T47D (cell line): ENCODE results near the gene HRH3.

Source experiments
- DNase-seq, 2 experiments: peaks; one replicate each; pipeline versions ENCODE4 v3.0.0 to v3.0.0-alpha.2; 2011 to 2012; ENCODE audit warnings: low read depth in 1 of 2, low spot score in 1 of 2
- JUND ChIP-seq: IDR thresholded peaks from 2 replicates; pipeline ENCODE4 v1.6.1; 2012; ENCODE audit warnings: low read depth
- in situ Hi-C: cut with HindIII; loops from 2 replicates; pipeline ENCODE4 v1.10.0; 2016; ENCODE audit warnings: low sequenced_read_pairs, low pct_unique_long_range_greater_than_20kb

Gene HRH3

DNA sequence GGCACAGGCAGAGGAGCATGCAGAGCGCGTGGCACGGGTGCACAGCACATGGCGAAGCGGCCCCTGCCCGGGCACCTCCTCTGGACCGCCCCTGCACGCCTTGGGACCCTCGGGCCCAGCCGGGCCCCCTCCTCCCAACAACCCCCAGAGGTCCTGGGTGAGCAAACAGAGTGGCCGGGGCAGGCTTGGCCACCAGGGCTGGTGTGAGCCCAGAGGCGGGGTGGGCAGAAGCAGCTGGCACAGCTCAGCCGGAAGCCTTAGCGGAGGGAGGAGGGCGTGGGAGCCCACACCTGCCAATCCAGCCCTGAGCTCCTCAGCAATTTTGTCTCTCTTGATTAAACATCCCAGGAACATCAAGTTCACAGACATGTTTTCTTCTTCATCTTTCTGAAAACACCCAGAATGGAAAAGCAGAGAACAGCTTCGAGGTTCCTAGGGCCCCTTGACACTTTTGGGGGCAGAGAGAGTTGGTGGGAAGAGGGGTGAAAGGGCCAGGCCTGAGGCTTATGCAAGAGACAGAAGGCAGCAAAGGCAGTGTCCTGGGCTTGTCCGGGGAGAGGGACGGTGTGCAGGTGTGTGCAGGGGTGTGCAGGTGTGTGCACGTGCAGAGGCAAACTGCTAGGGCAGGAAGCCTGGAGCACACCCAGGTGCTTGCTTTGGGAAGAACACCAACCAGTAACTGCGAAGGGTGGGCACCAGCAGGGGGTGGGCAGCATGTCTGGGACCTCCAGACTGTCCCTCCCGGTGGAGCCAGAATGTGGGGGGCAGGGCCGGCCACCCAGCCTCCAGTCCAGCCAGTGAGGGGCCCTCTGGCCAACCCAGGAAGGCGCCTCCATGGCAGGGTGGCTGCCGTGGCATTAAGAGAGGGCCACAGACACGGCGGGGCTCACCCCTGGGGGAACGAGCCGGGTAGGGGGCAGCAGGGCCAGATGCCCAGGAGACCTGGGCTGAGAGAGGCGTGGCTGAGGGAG is 4.8 kb downstream of the HRH3 start:
- in situ Hi-C loops: no loop called here
- TF ChIP-seq JUND: no peak
- no peak for DNase-seq

DNA sequence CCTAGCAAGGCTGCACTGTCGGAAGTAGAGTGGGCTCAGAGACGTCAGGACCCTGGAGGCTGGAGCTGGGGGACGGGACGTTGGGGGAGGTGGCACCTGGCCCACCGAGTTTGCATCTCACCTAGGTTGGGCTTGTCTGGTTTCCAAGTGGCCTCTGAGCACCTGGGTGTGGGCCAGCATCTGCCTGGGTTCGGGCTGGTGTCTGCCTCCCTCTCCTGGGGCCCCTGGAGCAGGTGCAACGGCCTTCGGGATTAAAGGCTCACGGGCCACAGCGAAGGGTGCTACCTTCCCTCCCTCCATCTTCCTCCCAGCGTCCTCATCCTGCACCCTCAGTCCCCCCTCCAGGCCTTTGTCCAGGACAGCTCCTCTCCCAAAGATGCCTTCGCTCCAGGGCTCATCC is 6.0 kb downstream of the HRH3 start:
- peak in 1 of 2 experiments; percentile 32 for DNase-seq
- no peak for TF ChIP-seq JUND
- in situ Hi-C loops: no loop called here

DNA sequence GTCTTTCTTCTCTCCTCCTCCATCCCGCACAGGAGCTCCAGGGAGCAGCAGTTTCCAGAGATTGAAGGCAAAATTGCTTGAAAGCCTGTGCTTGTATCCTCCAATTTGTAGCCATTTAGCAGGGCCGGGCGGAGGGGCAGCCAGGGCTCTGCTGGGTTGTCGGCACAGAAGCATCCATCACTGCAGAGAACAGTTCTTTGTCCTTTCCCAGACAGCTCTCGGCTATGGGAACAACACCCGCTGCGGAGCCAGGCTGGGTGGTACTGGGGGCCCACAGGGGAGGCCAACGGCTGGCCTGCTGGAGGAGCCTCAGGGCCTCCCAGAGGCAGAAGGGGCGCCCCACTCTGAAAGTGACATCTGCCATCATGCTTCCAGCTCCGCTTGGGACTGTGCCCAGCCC is 7.8 kb downstream of the HRH3 start:
- DNase-seq: no peak
- no peak for TF ChIP-seq JUND
- in situ Hi-C loops: no loop called here

DNA sequence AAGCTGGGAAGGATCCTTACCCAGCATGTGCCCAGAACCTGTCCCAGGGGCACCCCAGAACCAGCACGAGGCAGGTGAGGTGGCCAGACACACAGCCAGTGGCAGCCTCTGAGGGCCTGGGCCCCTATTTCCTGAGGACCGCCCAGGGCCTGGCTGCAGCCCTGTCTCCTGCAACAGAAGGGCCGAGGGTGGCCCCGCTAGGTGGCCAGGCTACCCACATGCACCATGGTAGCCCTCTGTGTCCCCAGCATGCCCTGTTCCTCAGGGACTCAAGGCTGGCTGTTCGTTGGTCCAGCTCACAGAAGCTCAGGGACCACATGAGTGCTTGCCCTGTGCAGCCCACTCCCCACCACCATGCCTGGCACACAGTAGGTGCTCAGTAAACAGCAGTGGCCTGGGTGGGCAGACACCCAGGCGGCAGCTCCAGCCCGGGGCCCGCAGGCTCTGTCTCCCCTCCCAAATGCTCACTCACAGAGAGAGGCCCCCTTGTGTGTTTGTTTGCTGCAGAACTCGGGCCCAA is 8.2 kb downstream of the HRH3 start:
- in situ Hi-C loops: no loop called here
- no peak for TF ChIP-seq JUND
- DNase-seq: no peak

DNA sequence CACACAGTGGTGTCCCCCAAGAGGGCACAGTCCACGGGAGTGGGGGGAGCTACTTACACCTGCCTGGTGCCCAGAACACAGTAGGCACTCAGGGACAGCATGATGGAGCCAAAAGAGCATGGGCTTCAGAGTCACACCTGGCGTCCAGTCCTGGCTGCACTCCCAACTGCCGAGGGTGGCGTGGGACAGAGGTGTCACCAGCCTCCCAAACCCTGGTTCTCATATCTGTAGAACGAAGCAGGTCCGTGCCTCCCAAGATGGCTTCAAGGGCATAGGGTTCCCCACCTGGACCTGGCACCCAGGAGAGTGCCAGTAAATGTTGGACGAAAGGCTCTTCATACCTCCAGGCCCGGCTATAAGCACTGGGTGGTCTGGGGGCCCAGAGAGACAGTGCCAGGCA is 8.9 kb downstream of the HRH3 start:
- DNase-seq: no peak
- TF ChIP-seq JUND: no peak
- in situ Hi-C loops: no loop called here

DNA sequence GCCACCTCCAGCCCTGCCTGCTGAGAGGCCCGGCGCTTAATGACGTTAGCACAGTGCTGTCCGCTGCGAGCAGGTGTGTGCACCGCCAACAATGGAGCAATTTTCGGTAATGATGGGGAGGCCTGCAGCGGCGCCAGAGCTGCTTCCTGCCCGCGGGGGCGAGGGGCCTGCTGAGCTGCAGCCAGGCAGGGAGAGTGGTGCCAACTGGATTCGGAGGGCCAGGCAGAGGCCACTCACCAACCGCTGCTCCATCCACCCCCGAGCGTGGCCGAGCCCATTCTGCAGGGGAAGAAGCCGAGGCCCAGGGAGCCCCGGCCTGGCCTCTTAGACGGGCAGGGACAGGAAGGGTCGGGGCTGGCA is 9.6 kb downstream of the HRH3 start:
- no peak for TF ChIP-seq JUND
- DNase-seq: no peak
- in situ Hi-C loops: no loop called here

DNA sequence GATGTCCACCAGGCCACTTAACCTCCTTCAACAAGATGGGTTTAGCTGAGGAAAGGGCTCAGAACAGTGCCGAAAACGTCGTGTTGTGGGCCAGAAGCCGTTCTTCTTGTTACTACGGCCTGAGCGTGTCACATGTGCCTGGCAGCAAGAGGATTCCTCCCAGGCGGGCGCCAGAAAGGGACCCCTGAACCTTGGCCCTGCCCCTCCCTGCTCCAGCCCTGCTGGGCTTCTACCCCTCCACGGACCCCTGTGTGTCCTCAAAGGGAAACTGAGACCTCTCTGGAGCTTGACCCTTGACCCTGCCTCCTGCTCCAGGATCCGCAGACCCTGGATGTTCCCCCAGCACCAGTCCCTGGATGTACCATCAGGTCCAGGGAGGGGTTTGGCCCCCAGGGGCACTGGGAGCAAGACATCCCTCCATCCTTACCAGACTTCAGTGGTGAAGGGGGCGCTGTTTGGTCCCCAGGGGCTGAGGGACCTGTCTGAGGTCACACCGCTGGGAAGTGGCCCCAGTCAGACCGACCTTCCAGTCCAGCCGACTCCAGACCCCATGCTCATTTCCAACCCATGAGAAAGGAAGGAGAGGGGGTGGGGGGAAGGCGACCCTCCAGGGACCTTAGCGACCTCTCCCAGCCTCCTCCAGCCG is 10.1 kb downstream of the HRH3 start:
- DNase-seq: no peak

DNA sequence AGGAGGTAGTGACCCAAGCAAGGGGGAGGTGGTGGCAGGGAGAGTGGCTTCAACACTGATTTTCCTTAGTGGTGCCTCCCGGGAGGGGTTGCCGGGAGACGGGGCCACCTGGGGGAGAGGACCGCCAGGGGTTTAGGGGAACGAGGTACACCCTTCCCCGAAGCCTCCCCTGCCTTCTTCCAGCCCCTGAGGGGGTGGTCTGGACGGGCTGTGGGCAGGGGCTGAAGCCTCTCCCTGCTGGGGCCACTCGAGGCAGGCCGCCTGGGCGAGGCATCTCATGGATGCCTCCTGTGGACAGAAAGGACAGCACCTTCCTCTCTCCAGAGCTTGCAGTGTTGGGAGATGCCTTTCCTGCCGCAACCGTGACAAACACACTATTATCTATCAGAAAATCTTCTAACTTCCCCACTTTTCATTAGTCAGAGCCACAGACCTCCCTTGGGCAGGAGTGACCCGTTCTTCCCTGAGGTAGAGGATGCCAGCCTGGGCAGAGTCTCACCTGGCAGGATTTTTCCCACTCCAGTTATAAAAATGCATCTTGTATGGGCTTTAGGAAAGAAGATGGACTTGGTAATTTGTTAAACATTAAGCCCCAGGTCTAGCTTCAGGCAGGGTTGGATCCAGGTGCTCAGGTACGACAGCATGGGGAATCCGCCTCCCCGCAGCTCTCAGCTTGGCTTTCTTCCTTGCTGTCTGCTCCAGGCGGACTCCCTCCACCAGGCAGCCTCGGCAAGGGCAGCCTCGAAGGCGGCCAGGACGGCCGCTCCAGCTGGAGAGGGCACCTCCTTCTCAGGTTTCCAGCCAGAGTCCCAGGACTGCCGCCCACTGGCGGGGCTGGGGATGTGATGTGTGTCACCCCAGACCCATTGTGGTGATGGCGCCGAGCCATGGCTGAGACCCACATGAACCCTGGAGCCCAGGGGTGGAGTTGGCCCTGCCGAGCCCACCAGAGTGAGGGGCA is 11.0 kb downstream of the HRH3 start:
- in situ Hi-C loops: no loop called here
- DNase-seq: peak in 1 of 2 experiments; percentile 47
- no peak for TF ChIP-seq JUND

More for the DNA sequence above, 10.1 kb downstream of the HRH3 start:
- in situ Hi-C loops: no loop called here
- TF ChIP-seq JUND: no peak

DNA sequence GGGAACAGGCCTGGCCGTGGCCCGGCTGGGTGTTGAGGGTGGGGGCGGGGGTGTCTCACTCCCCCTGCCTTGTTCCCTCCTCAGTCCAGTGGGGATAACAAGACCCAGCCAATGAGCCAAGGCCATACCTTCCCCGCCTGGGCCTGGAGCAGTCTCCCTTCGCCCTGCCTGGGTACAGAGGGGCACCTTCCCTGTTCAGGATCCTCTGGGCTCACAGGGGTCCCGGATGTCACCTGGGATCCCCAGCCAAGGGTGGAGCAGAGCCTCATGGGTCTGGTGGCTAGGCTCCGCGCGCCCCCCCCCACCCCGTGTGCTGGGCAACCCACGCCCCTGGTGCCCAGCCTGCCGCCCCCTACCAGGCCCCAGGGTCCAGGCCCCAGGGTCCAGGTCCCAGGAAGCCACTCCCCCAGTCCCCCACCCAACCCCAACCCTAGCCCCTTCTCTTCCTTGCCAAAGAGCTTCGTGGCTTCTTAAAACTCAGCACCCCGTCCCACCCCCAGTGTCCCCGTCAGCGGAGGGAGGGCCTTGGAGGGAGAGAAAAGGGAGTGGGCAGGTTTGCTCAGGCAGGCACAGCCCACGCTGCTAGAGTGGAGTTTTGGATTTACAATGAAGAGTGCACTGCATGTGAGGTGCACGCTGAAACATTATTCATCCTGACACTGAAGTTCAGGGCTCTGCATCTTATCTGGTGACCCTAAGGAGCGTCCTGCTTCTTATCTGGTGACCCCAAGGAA is 11.8 kb downstream of the HRH3 start:
- TF ChIP-seq JUND: no peak
- DNase-seq: no peak
- in situ Hi-C loops: no loop called here

DNA sequence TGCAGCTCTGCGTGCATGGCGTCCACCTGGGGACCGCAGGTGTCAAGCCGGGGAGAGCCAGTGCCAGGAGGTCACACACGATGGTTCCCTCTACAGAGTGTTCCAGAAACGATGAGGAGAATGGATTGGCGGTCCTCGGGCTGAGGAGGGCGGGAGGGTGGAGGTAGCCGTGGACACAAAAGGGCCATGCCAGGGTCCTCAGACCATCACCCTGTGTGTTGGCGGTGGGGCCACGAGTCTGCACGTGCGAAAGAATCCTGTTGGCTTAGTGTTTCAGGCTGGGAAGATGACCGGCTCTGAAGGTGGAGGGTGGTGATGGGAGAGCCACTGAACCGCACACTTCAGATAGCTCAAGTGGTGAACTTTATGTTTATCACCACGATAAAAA is 13.7 kb downstream of the HRH3 start:
- no peak for DNase-seq
- in situ Hi-C loops: no loop called here
- TF ChIP-seq JUND: no peak

DNA sequence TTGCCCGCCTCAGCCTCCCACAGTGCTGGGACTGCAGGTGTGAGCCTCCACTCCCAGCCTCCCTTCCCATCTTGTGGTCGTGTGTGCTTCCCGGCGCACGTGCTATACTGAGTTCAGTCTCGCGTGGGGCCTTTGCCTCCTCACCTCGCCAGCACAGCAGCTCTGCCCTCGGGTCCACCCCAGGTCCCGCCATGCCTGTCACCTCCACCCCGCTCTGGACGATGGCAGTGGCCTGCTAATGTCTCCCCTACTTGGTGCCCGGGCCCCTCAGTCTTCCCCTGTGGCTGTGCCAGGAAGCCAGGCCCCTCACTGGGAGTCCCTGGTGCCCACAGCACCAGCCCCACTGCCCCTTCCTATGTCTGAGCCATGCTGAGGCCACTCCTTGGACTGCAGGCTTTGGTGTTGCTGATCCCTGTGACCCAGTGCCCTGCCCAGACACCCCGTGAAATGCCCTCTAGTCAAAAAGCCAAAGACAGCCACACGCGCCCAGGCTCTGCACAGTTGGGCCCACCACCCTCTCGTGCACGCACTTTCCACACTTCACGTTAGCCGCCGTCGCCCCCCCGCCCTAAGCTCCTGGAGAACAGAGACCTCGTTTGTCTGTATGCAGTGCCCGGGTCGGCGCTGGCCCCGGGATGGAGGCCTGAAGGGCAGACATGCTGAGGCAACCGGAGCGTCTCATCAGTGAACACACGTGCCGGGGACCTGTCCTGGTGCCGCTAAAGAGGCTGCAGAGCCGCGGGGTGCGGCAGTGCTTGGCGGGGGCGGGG is 14.3 kb downstream of the HRH3 start:
- no peak for DNase-seq
- in situ Hi-C loops: no loop called here
- no peak for TF ChIP-seq JUND
